ENCODE measurements around the gene LARP6. TPM values are rescaled to one million over a fixed set of nuclear protein-coding genes. Genes with fewer than 3 reads are reported as not detected.
"Not testable (repeated sequence)": the region's sequence is repeated elsewhere in the genome, so short reads cannot be mapped to it uniquely, and the experiment has no call there.

The LARP6 gene
- total and polyA plus RNA-seq, 4 donors: 0.89 to 2.9 (median 1.5) TPM

GRCh38 chr15:70859998-70860397 is 6.0 kb upstream of the LARP6 start (continued):
- TF ChIP-seq NR2F2 (IDR thresholded peaks at IDR 0.05) (no peak), MAX (IDR thresholded peaks at IDR 0.05) (no peak), JUND (IDR thresholded peaks at IDR 0.05) (no peak), HNF4G (IDR thresholded peaks at IDR 0.05) (no peak), TAF1 (conservative IDR thresholded peaks at IDR 0.05) (no peak), GABPA (IDR thresholded peaks at IDR 0.05 in 1 of 2, conservative IDR thresholded peaks at IDR 0.05 in 1 of 2) (no peak), EGR1 (IDR thresholded peaks at IDR 0.05; ENCODE audit: low read depth in 2 of 2) (no peak), RAD21 (IDR thresholded peaks at IDR 0.05) (no peak)
- TF ChIP-seq, protein P1, sequence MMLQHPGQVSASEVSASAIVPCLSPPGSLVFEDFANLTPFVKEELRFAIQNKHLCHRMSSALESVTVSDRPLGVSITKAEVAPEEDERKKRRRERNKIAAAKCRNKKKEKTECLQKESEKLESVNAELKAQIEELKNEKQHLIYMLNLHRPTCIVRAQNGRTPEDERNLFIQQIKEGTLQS (IDR thresholded peaks at IDR 0.05): no peak

GRCh38 chr15:70859322-70859908 is 5.5 kb upstream of the LARP6 start:
- Histone ChIP-seq H3K27ac (ENCODE audit: low read depth in 1 of 2, low read length in 2 of 2) (no peak overlapping the region), H3K27me3 (ENCODE audit: control insufficient read depth in 4 of 4, insufficient read depth in 4 of 4, low read length in 3 of 4) (no peaks in the 10 kb centered on the region), H3K4me3 (ENCODE audit: low read depth in 1 of 3, low read length in 3 of 3) (no peak overlapping the region), H3K9ac (ENCODE audit: low read depth in 1 of 2, low read length in 2 of 2) (no peak overlapping the region), H3K4me1 (ENCODE audit: control insufficient read depth in 4 of 4, insufficient read depth in 4 of 4, low read length in 3 of 4) (peaks cover 0 to 3% (median 2%) of the 10 kb centered on the region in 4 donors), H3K9me3 (ENCODE audit: control insufficient read depth in 4 of 4, low read length in 3 of 4) (no peaks in the 10 kb centered on the region), H3K36me3 (ENCODE audit: control insufficient read depth in 4 of 4, insufficient read depth in 3 of 4, low read depth in 1 of 4, low read length in 3 of 4) (no peaks in the 10 kb centered on the region)
- TF ChIP-seq NR2F2 (IDR thresholded peaks at IDR 0.05) (no peak), RAD21 (IDR thresholded peaks at IDR 0.05) (no peak), ZBTB33 (IDR thresholded peaks at IDR 0.05) (no peak), EGR1 (IDR thresholded peaks at IDR 0.05; ENCODE audit: low read depth in 2 of 2) (no peak), HNF4G (IDR thresholded peaks at IDR 0.05) (no peak), JUND (IDR thresholded peaks at IDR 0.05) (no peak), HNF4A (conservative IDR thresholded peaks at IDR 0.05) (no peak), MAX (IDR thresholded peaks at IDR 0.05) (no peak), YY1 (IDR thresholded peaks at IDR 0.05) (no peak), SP1 (IDR thresholded peaks at IDR 0.05) (no peak), FOXA1 (IDR thresholded peaks at IDR 0.05) (no peak)
- TF ChIP-seq, protein P2, sequence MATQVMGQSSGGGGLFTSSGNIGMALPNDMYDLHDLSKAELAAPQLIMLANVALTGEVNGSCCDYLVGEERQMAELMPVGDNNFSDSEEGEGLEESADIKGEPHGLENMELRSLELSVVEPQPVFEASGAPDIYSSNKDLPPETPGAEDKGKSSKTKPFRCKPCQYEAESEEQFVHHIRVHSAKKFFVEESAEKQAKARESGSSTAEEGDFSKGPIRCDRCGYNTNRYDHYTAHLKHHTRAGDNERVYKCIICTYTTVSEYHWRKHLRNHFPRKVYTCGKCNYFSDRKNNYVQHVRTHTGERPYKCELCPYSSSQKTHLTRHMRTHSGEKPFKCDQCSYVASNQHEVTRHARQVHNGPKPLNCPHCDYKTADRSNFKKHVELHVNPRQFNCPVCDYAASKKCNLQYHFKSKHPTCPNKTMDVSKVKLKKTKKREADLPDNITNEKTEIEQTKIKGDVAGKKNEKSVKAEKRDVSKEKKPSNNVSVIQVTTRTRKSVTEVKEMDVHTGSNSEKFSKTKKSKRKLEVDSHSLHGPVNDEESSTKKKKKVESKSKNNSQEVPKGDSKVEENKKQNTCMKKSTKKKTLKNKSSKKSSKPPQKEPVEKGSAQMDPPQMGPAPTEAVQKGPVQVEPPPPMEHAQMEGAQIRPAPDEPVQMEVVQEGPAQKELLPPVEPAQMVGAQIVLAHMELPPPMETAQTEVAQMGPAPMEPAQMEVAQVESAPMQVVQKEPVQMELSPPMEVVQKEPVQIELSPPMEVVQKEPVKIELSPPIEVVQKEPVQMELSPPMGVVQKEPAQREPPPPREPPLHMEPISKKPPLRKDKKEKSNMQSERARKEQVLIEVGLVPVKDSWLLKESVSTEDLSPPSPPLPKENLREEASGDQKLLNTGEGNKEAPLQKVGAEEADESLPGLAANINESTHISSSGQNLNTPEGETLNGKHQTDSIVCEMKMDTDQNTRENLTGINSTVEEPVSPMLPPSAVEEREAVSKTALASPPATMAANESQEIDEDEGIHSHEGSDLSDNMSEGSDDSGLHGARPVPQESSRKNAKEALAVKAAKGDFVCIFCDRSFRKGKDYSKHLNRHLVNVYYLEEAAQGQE (IDR thresholded peaks at IDR 0.05): no peak
- TF ChIP-seq, protein P1 (IDR thresholded peaks at IDR 0.05): no peak
- TF ChIP-seq, protein P3, sequence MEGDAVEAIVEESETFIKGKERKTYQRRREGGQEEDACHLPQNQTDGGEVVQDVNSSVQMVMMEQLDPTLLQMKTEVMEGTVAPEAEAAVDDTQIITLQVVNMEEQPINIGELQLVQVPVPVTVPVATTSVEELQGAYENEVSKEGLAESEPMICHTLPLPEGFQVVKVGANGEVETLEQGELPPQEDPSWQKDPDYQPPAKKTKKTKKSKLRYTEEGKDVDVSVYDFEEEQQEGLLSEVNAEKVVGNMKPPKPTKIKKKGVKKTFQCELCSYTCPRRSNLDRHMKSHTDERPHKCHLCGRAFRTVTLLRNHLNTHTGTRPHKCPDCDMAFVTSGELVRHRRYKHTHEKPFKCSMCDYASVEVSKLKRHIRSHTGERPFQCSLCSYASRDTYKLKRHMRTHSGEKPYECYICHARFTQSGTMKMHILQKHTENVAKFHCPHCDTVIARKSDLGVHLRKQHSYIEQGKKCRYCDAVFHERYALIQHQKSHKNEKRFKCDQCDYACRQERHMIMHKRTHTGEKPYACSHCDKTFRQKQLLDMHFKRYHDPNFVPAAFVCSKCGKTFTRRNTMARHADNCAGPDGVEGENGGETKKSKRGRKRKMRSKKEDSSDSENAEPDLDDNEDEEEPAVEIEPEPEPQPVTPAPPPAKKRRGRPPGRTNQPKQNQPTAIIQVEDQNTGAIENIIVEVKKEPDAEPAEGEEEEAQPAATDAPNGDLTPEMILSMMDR (IDR thresholded peaks at IDR 0.05; ENCODE audit: low read depth, low read length, missing input control): no peak
- 80% methylated on average over 14 of the region's 14 CpGs for WGBS
- DNase-seq (ENCODE audit: low spot score): no peak

DNA sequence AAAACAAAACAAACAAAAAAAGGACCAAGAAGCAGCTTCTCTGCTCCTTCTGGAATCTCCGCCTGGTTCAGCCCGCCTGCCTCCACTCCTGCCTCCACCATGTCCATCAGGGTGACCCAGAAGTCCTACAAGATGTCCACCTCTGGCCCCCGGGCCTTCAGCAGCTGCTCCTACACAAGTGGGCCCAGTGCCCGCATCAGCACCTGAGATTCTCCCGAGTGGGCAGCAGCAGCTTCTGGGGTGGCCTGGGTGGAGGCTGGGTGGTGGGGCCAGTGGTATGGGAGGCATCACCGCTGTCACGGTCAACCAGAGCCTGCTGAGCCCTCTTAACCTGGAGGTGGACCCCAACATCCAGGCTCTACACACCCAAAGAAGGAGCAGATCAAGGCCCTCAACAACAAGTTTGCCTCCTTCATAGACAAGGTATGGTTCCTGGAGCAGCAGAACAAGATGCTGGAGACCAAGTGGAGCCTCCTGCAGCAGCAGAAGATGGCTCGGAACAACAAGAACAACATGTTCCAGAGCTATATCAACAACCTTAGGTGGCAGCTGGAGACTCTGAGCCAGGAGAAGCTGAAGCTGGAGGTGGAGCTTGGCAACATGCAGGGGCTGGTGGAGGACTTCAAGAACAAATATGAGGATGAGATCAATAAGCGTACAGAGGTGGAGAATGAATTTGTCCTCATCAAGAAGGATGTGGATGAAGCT is 4.8 kb upstream of the LARP6 start:
- not testable (repeated sequence) for DNase-seq (ENCODE audit: low spot score); H3K27me3 ChIP-seq (ENCODE audit: control insufficient read depth in 4 of 4, insufficient read depth in 4 of 4, low read length in 3 of 4); H3K9me3 ChIP-seq (ENCODE audit: control insufficient read depth in 4 of 4, low read length in 3 of 4); H3K4me3 ChIP-seq (ENCODE audit: low read depth in 1 of 3, low read length in 3 of 3); H3K9ac ChIP-seq (ENCODE audit: low read depth in 1 of 2, low read length in 2 of 2); H3K36me3 ChIP-seq (ENCODE audit: control insufficient read depth in 4 of 4, insufficient read depth in 3 of 4, low read depth in 1 of 4, low read length in 3 of 4); H3K27ac ChIP-seq (ENCODE audit: low read depth in 1 of 2, low read length in 2 of 2); H3K4me1 ChIP-seq (ENCODE audit: control insufficient read depth in 4 of 4, insufficient read depth in 4 of 4, low read length in 3 of 4)
- 93% methylated on average over 9 of the region's 9 CpGs for whole genome bisulfite sequencing
